B cell (primary cell): Measurements from ENCODE around the gene TMEM179B. TPM values are rescaled to one million over a fixed set of nuclear protein-coding genes. Genes with fewer than 3 reads are reported as not detected.

Experiments
- polyA plus RNA-seq: library from polyadenylated mRNA; depleted of rRNA; stranded (reverse); fragments of >200 nt; gene quantifications from 2 replicates; pipeline ENCODE4 v1.2.3, GENCODE V29; 2012
- small RNA-seq: library from RNA; depleted of rRNA; stranded (forward); fragments of <200 nt; gene quantifications from one replicate; pipeline ENCODE3, GENCODE V24; 2012; ENCODE audit warnings: low replicate concordance, low read depth; ENCODE audit not compliant: insufficient read length
- total RNA-seq, 2 donors: library from RNA; stranded (reverse); fragments of 120-200 nt in 1 of 2; gene quantifications; 1 replicate in 1 of 2; 2 replicates in 1 of 2; pipeline versions ENCODE4 v1.2.3 to v1.2.4, GENCODE V29; 2013 to 2022

The TMEM179B gene
- total and polyA plus RNA-seq, 2 donors (not counting 1 experiment from before 2014, with no cell fraction given): 62.3 to 64.3 TPM

Small RNAs within 50 kb of the gene (small RNA-seq; reads per million reads assigned to genes)
- gene MIR6514: not detected
- gene RNU6-118P: not detected

Other genes with a start within 250 kb of the TMEM179B start
Only the 30 nearest of the 31 such genes appear.
- gene EEF1G, start 213.5 kb upstream of the TMEM179B start, total RNA-seq: 1,778 and 1,867 TPM in 2 replicates
- 1,359 and 1,582 TPM in 2 replicates for gene EEF1G, start 213.5 kb upstream of the TMEM179B start, polyA plus RNA-seq
- gene TUT1, start 195.9 kb upstream of the TMEM179B start, total RNA-seq: 33.8 and 47.7 TPM in 2 replicates
- gene TUT1, start 195.9 kb upstream of the TMEM179B start, polyA plus RNA-seq: 31.1 and 31.6 TPM in 2 replicates
- 127 and 139 TPM in 2 replicates for gene MTA2, start 185.5 kb upstream of the TMEM179B start, total RNA-seq
- gene MTA2, start 185.5 kb upstream of the TMEM179B start, polyA plus RNA-seq: 37.2 and 46.9 TPM in 2 replicates
- gene EML3, start 174.6 kb upstream of the TMEM179B start, total RNA-seq: 127 and 135 TPM in 2 replicates
- gene EML3, start 174.6 kb upstream of the TMEM179B start, polyA plus RNA-seq: 128 and 170 TPM in 2 replicates
- gene ROM1, start 174.1 kb upstream of the TMEM179B start, total RNA-seq: 0.68 and 2.0 TPM in 2 replicates
- 1.3 and 1.7 TPM in 2 replicates for gene ROM1, start 174.1 kb upstream of the TMEM179B start, polyA plus RNA-seq
- 63.1 and 66.6 TPM in 2 replicates for gene B3GAT3, start 165.4 kb upstream of the TMEM179B start, total RNA-seq
- 88.9 and 89.3 TPM in 2 replicates for gene B3GAT3, start 165.4 kb upstream of the TMEM179B start, polyA plus RNA-seq
- gene GANAB, start 140.8 kb upstream of the TMEM179B start, total RNA-seq: 190 and 204 TPM in 2 replicates
- gene GANAB, start 140.8 kb upstream of the TMEM179B start, polyA plus RNA-seq: 98.7 and 139 TPM in 2 replicates
- 21.3 and 22.7 TPM in 2 replicates for gene INTS5, start 134.1 kb upstream of the TMEM179B start, total RNA-seq
- gene INTS5, start 134.1 kb upstream of the TMEM179B start, polyA plus RNA-seq: 8.7 and 14.3 TPM in 2 replicates
- 48.1 and 52.0 TPM in 2 replicates for gene C11orf98, start 122.2 kb upstream of the TMEM179B start, total RNA-seq
- 41.5 and 46.3 TPM in 2 replicates for gene C11orf98, start 122.2 kb upstream of the TMEM179B start, polyA plus RNA-seq
- gene CSKMT, start 122.1 kb upstream of the TMEM179B start, total RNA-seq: 57.3 and 78.7 TPM in 2 replicates
- gene CSKMT, start 122.1 kb upstream of the TMEM179B start, polyA plus RNA-seq: 21.3 and 39.0 TPM in 2 replicates
- gene UQCC3, start 115.7 kb upstream of the TMEM179B start, total RNA-seq: 6.5 and 8.9 TPM in 2 replicates
- 2.8 and 5.6 TPM in 2 replicates for gene UQCC3, start 115.7 kb upstream of the TMEM179B start, polyA plus RNA-seq
- gene LBHD1, start 115.1 kb upstream of the TMEM179B start, total RNA-seq: 32.5 and 33.3 TPM in 2 replicates
- 19.3 and 23.3 TPM in 2 replicates for gene LBHD1, start 115.1 kb upstream of the TMEM179B start, polyA plus RNA-seq
- gene UBXN1, start 108.3 kb upstream of the TMEM179B start, total RNA-seq: 186 and 193 TPM in 2 replicates
- gene UBXN1, start 108.3 kb upstream of the TMEM179B start, polyA plus RNA-seq: 180 and 289 TPM in 2 replicates
- gene LRRN4CL, start 97.9 kb upstream of the TMEM179B start, total RNA-seq: 0.15 and 0.25 TPM in 2 replicates
- gene LRRN4CL, start 97.9 kb upstream of the TMEM179B start, polyA plus RNA-seq: 0.03 TPM in 1 of 2 replicates, not detected in the other
- 49.2 and 56.3 TPM in 2 replicates for gene BSCL2, start 80.0 kb upstream of the TMEM179B start, total RNA-seq
- 38.5 TPM in 2 replicates for gene BSCL2, start 80.0 kb upstream of the TMEM179B start, polyA plus RNA-seq
- 0.95 and 2.1 TPM in 2 replicates for gene GNG3, start 79.7 kb upstream of the TMEM179B start, total RNA-seq
- gene GNG3, start 79.7 kb upstream of the TMEM179B start, polyA plus RNA-seq: 5.5 and 8.0 TPM in 2 replicates
- gene HNRNPUL2, start 59.9 kb upstream of the TMEM179B start, total RNA-seq: 70.4 and 78.2 TPM in 2 replicates
- gene HNRNPUL2, start 59.9 kb upstream of the TMEM179B start, polyA plus RNA-seq: 14.6 and 15.7 TPM in 2 replicates
- 56.3 and 57.9 TPM in 2 replicates for gene TTC9C, start 58.9 kb upstream of the TMEM179B start, total RNA-seq
- gene TTC9C, start 58.9 kb upstream of the TMEM179B start, polyA plus RNA-seq: 33.5 and 36.7 TPM in 2 replicates
- 22.0 and 24.8 TPM in 2 replicates for gene ZBTB3, start 33.2 kb upstream of the TMEM179B start, total RNA-seq
- 3.8 and 8.7 TPM in 2 replicates for gene ZBTB3, start 33.2 kb upstream of the TMEM179B start, polyA plus RNA-seq
- gene POLR2G, start 25.8 kb upstream of the TMEM179B start, total RNA-seq: 76.8 and 78.7 TPM in 2 replicates
- gene POLR2G, start 25.8 kb upstream of the TMEM179B start, polyA plus RNA-seq: 113 and 129 TPM in 2 replicates
- gene TAF6L, start 16.0 kb upstream of the TMEM179B start, total RNA-seq: 43.2 and 48.2 TPM in 2 replicates
- 28.2 and 75.1 TPM in 2 replicates for gene TAF6L, start 16.0 kb upstream of the TMEM179B start, polyA plus RNA-seq
- gene TMEM223, start 4.6 kb downstream of the TMEM179B start, total RNA-seq: 15.6 and 16.2 TPM in 2 replicates
- gene TMEM223, start 4.6 kb downstream of the TMEM179B start, polyA plus RNA-seq: 6.0 and 12.0 TPM in 2 replicates
- 161 TPM in 2 replicates for gene NXF1, start 18.0 kb downstream of the TMEM179B start, total RNA-seq
- gene NXF1, start 18.0 kb downstream of the TMEM179B start, polyA plus RNA-seq: 242 and 262 TPM in 2 replicates
- gene STX5, start 44.6 kb downstream of the TMEM179B start, total RNA-seq: 98.1 and 99.1 TPM in 2 replicates
- gene STX5, start 44.6 kb downstream of the TMEM179B start, polyA plus RNA-seq: 41.0 and 42.1 TPM in 2 replicates
- gene TEX54, start 45.4 kb downstream of the TMEM179B start, total RNA-seq: 1.1 TPM in 1 of 2 replicates, not detected in the other
- gene TEX54, start 45.4 kb downstream of the TMEM179B start, polyA plus RNA-seq: not detected in 2 replicates
- gene WDR74, start 52.2 kb downstream of the TMEM179B start, total RNA-seq: 131 and 136 TPM in 2 replicates
- gene WDR74, start 52.2 kb downstream of the TMEM179B start, polyA plus RNA-seq: 122 and 148 TPM in 2 replicates
- 148 and 175 TPM in 2 replicates for gene SLC3A2, start 93.5 kb downstream of the TMEM179B start, total RNA-seq
- gene SLC3A2, start 93.5 kb downstream of the TMEM179B start, polyA plus RNA-seq: 92.0 and 102 TPM in 2 replicates
- not detected in 2 replicates for gene CHRM1, start 134.0 kb downstream of the TMEM179B start, total RNA-seq
- not detected in 2 replicates for gene CHRM1, start 134.0 kb downstream of the TMEM179B start, polyA plus RNA-seq
- not detected in 2 replicates for gene SLC22A6, start 197.6 kb downstream of the TMEM179B start, total RNA-seq
- not detected in 2 replicates for gene SLC22A6, start 197.6 kb downstream of the TMEM179B start, polyA plus RNA-seq
- not detected in 2 replicates for gene SLC22A8, start 228.4 kb downstream of the TMEM179B start, total RNA-seq
- not detected in 2 replicates for gene SLC22A8, start 228.4 kb downstream of the TMEM179B start, polyA plus RNA-seq